22Rv1 (cell line): ENCODE data around the gene DSTYK.

Source experiments
- ZFX ChIP-seq: fragments of 450-650 bp; IDR thresholded peaks from 2 replicates; pipeline ENCODE4 v1.6.1; 2017; ENCODE audit warnings: antibody characterized with exemption, borderline replicate concordance
- TF ChIP-seq, protein P1 (sequence below): fragments of 450-650 bp; IDR thresholded peaks from 2 replicates; pipeline ENCODE4 v1.5.1; 2017; ENCODE audit warnings: mild to moderate bottlenecking

DNA sequence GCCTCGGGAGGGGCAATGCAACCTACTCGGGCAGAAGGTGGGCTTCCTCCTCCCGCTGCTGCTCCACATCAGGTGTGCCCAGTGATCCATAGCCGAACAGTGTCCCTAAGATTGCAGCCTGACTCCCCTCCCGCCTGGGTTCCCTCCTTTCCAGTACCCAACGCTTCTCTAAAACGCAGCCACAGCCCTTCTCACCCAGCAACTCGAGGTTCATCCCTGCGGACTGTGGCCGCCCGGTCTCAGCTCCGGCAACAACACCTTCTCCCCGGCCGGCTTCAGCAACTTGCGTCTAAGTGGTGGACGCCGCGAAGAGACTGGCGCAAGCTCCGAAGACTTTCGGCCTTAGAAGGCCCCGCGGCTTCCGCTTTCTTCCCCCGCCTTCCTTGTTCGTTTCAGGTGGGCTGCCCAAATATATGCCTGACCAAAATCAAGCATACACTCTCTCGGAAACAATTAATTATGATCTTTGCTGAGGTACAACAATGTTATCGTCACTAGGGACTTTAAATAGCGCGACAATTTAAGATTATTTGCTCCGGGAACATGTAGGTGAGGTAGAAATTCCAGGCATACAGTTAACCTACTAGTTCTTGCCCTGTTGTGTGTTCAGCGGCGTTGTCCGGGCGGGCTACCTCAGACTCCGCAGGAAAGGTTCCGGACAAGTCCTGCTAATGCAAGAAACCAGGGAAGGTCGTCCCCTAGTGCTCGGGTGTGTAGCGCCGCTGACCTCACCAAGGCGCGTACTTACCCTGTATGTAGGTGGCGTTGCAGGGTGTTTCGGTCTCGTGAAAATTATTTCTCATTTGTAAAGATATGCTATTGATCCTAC lies 89.6 kb downstream of the DSTYK start, which contains the start of gene RBBP5:
- TF ChIP-seq, protein P1, sequence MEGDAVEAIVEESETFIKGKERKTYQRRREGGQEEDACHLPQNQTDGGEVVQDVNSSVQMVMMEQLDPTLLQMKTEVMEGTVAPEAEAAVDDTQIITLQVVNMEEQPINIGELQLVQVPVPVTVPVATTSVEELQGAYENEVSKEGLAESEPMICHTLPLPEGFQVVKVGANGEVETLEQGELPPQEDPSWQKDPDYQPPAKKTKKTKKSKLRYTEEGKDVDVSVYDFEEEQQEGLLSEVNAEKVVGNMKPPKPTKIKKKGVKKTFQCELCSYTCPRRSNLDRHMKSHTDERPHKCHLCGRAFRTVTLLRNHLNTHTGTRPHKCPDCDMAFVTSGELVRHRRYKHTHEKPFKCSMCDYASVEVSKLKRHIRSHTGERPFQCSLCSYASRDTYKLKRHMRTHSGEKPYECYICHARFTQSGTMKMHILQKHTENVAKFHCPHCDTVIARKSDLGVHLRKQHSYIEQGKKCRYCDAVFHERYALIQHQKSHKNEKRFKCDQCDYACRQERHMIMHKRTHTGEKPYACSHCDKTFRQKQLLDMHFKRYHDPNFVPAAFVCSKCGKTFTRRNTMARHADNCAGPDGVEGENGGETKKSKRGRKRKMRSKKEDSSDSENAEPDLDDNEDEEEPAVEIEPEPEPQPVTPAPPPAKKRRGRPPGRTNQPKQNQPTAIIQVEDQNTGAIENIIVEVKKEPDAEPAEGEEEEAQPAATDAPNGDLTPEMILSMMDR, result peak; percentile 98
- TF ChIP-seq ZFX, result no peak
